ENCODE data around the gene CCDC47.

Gene CCDC47

GRCh38 chr17:63698381-63698885, 75.0 kb downstream of the CCDC47 start:
- no peak for DNase-seq (ENCODE audit: low spot score)

- peak; percentile 68 for DNase-seq (ENCODE audit: low spot score)
Measured at GRCh38 chr17:63697341-63698286, 75.8 kb downstream of the CCDC47 start.

DNA sequence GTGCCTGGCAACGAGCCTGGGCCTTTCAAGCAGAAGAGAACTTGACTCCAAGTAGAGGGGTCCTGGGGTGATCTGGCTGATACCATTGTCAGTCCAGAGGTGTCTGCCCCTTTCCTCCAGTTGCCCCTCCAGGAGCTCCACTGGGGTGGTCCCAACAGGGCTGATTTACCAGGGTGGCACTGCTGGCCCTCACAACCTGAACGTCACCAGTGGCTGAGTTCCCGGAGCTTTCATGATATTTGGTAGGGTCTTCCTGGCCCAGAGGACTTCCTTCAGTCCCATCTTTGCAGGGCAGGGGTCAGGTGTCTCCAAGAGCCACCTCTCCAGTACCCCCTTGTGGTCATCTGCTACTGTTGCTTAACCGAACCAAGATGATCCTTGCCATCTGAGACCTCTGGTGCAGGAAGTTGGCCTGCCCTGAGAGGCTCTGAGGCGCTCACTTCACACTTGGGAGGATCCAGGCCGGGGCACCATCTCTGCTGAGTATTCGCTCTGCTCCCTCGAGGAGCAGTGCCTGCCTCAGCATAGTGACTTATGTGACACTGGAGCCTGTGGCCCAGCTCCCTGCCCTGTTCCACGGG, 76.9 kb downstream of the CCDC47 start:
- DNase-seq (ENCODE audit: low spot score), result peak; percentile 51

GRCh38 chr17:63695889-63696288, 77.5 kb downstream of the CCDC47 start:
- no peak for DNase-seq (ENCODE audit: low spot score)
